Type B pancreatic cell (in vitro differentiated cells): ENCODE measurements around the gene ATP2C1. TPM values are rescaled to one million over a fixed set of nuclear protein-coding genes. Genes with fewer than 3 reads are reported as not detected.

Experiments
- DNase-seq: peaks from one replicate; pipeline ENCODE4 v3.0.0; 2021; ENCODE audit warnings: mixed read lengths; ENCODE audit not compliant: unreplicated experiment; ENCODE audit errors: extremely low spot score
- H3K27ac Mint-ChIP-seq: 2 replicates; pipeline ENCODE4 v1.8.0; 2021; ENCODE audit warnings: mild to moderate bottlenecking, mixed read lengths
- H3K27me3 Mint-ChIP-seq: 2 replicates; pipeline ENCODE4 v1.8.0; 2021; ENCODE audit warnings: mixed read lengths
- H3K36me3 Mint-ChIP-seq: 2 replicates; pipeline ENCODE4 v1.8.0; 2021; ENCODE audit warnings: mixed read lengths
- H3K4me1 Mint-ChIP-seq: one replicate; pipeline ENCODE4 v1.8.0; 2021; ENCODE audit warnings: mixed read lengths; ENCODE audit not compliant: unreplicated experiment
- H3K4me3 Mint-ChIP-seq: 2 replicates; pipeline ENCODE4 v1.8.0; 2021; ENCODE audit warnings: mild to moderate bottlenecking, mixed read lengths
- H3K9me3 Mint-ChIP-seq: 2 replicates; pipeline ENCODE4 v1.8.0; 2021; ENCODE audit warnings: mixed read lengths
- long read RNA-seq: library from polyadenylated mRNA; unstranded; transcript quantifications from one replicate; pipeline ENCODE4 v2.0.0, GENCODE V29; 2020
- total RNA-seq: library from RNA; stranded (reverse); gene quantifications from 2 replicates; pipeline ENCODE4 v1.2.1, GENCODE V29; 2021; ENCODE audit warnings: low replicate concordance
- TF ChIP-seq, protein P1 (sequence below): fragments of 200-600 bp; sonication (generic); conservative IDR thresholded peaks from 2 replicates; pipeline ENCODE4 v1.5.0; 2021; ENCODE audit warnings: antibody characterized with exemption, mild to moderate bottlenecking

ATP2C1 gene, protein sequence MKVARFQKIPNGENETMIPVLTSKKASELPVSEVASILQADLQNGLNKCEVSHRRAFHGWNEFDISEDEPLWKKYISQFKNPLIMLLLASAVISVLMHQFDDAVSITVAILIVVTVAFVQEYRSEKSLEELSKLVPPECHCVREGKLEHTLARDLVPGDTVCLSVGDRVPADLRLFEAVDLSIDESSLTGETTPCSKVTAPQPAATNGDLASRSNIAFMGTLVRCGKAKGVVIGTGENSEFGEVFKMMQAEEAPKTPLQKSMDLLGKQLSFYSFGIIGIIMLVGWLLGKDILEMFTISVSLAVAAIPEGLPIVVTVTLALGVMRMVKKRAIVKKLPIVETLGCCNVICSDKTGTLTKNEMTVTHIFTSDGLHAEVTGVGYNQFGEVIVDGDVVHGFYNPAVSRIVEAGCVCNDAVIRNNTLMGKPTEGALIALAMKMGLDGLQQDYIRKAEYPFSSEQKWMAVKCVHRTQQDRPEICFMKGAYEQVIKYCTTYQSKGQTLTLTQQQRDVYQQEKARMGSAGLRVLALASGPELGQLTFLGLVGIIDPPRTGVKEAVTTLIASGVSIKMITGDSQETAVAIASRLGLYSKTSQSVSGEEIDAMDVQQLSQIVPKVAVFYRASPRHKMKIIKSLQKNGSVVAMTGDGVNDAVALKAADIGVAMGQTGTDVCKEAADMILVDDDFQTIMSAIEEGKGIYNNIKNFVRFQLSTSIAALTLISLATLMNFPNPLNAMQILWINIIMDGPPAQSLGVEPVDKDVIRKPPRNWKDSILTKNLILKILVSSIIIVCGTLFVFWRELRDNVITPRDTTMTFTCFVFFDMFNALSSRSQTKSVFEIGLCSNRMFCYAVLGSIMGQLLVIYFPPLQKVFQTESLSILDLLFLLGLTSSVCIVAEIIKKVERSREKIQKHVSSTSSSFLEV
- total RNA-seq, result 78.3 and 81.0 TPM in 2 replicates
- long read RNA-seq, full-length matches to known transcripts, result 40 of 84 reads
- long read RNA-seq, partial matches to known transcripts, result 32 of 84 reads
- long read RNA-seq, other reads (novel, unspliced or antisense), result 12 of 84 reads

DNA sequence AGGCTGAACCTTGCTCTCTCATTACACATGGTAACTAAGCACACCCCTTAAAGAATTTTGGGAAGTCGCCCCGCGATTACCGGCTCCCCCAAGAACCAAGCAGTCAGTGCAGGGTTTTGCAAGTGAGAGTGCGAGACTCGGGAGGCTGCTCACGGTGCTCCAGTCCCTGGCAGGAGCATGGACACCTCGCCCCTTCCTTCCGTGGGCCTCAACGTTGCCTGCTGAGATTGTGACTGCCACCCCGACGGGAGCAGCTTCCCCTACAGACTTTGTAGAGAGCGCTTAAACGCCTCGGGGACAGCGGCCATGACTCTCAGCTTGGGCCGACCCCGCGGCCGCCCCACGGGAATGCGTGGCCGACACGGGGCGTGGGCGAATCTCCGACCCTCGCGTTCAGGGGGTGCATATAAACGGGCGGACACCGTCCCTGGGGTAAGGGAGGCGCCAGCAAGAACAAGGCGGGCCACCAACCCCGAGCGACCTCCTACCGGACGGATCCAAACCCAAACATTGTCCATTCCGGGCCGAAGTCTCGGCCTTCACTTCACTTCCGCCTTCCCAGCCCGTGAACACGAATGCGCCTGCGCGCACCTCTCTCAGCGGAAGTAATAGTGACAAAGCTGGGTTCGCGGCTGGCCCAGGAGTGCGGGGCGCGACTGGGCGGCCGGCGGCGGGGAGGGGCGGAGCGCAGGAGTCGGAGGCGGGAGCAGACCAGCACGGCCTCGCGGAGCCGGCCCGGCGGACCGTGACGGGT is at the start of gene ATP2C1:
ATP2C1 (plus strand) TSS at position 709 of the 754 bp plus-strand sequence. CDS start 686 bp downstream, outside the sequence.
- peaks cover 29% of the 10 kb centered on the region for H3K4me1 Mint-ChIP-seq
- DNase-seq, result peak; percentile 97
- H3K27me3 Mint-ChIP-seq, result peaks cover 2% of the 10 kb centered on the region
- H3K9me3 Mint-ChIP-seq, result no peaks in the 10 kb centered on the region
- TF ChIP-seq, protein P1, sequence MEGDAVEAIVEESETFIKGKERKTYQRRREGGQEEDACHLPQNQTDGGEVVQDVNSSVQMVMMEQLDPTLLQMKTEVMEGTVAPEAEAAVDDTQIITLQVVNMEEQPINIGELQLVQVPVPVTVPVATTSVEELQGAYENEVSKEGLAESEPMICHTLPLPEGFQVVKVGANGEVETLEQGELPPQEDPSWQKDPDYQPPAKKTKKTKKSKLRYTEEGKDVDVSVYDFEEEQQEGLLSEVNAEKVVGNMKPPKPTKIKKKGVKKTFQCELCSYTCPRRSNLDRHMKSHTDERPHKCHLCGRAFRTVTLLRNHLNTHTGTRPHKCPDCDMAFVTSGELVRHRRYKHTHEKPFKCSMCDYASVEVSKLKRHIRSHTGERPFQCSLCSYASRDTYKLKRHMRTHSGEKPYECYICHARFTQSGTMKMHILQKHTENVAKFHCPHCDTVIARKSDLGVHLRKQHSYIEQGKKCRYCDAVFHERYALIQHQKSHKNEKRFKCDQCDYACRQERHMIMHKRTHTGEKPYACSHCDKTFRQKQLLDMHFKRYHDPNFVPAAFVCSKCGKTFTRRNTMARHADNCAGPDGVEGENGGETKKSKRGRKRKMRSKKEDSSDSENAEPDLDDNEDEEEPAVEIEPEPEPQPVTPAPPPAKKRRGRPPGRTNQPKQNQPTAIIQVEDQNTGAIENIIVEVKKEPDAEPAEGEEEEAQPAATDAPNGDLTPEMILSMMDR, result no peak
- H3K27ac Mint-ChIP-seq, result peak within 1 kb of the TSS; percentile 97
- peak within 1 kb of the TSS; percentile 96 for H3K4me3 Mint-ChIP-seq
- no peaks in the 10 kb centered on the region for H3K36me3 Mint-ChIP-seq

DNA sequence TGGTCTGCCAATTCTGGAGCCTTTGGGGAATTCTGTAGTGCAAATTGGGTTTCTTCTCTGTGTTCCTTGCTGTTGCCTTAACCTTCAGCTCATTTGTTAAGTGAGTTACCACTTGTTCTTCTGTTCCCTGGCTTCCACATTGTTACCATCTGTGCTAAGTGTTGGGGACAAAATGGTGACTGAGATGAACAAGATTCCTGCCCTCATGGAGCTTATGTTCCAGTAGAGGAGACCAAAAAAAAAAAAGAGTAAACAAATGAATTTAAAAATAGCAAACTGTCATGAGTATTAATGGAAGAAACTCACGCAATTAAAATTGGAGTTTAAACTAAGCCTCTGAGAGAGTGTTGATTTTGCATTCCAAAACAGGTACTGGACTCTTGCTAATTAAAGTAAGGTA is 49.4 kb upstream of the ATP2C1 start:
- no peaks in the 10 kb centered on the region for H3K36me3 Mint-ChIP-seq
- H3K27ac Mint-ChIP-seq, result no peak overlapping the region
- TF ChIP-seq, protein P1, result no peak
- peaks cover 6% of the 10 kb centered on the region for H3K4me1 Mint-ChIP-seq
- H3K9me3 Mint-ChIP-seq, result no peaks in the 10 kb centered on the region
- H3K4me3 Mint-ChIP-seq, result no peak overlapping the region
- H3K27me3 Mint-ChIP-seq, result peaks cover 6% of the 10 kb centered on the region
- DNase-seq, result no peak

DNA sequence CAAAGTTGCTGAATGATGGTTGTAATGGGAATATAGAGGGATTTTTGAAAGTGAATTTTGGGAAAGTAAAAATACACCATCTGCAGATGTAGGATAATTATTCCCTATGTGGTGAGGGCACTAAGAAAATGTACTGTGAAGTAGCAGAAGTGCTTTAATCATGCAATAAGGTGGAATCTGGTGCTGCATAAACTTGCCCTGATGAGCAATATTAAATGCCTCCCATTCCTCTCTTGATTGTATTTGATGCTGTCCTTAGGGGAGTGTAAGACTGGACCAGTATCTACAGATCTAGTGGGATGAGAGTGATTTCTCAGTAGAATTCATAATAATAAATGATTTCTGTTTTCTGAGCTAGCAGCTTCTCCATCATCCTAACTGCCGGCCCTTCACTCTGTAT is 47.7 kb upstream of the ATP2C1 start:
- TF ChIP-seq, protein P1, result no peak
- Mint-ChIP-seq H3K27me3 (peaks cover 6% of the 10 kb centered on the region), H3K27ac (no peak overlapping the region), H3K36me3 (no peaks in the 10 kb centered on the region), H3K4me1 (peaks cover 13% of the 10 kb centered on the region), H3K9me3 (no peaks in the 10 kb centered on the region), H3K4me3 (no peak overlapping the region)
- no peak for DNase-seq

DNA sequence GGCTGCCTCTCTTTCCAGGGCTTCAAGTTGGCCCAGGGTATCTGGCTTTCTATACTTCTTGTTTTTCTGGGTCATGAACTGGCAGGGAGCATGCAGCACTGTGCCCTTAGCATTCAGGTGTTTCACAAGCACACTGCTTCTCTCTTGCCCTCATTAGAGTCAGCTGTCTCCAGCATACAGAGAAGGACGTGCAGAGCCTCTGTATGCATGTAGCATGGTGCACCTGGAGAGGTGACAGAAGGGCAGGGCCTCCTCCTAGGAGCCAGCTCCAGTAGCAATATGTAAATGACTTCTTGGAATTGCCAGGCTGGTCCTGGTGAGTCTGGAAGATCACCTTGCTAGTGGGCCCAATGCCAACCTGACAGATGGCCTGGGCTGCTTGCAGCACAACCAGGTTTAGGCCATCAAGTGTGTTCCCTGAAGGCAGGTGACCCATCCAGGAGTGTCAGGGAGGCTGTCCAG is 44.8 kb upstream of the ATP2C1 start:
- Mint-ChIP-seq H3K36me3 (no peaks in the 10 kb centered on the region), H3K4me3 (no peak overlapping the region), H3K27ac (no peak overlapping the region), H3K9me3 (no peaks in the 10 kb centered on the region), H3K27me3 (peaks cover 6% of the 10 kb centered on the region), H3K4me1 (peaks cover 13% of the 10 kb centered on the region)
- DNase-seq, result no peak
- TF ChIP-seq, protein P1, result no peak
